ENCODE results near the gene LHX1. TPM values are rescaled to one million over a fixed set of nuclear protein-coding genes. Genes with fewer than 3 reads are reported as not detected.

The LHX1 gene
- total RNA-seq (not detected), polyA plus RNA-seq (under 1 TPM in 3 of 4 donors, not detected in 1; 0.05 to 0.22 (median 0.05) TPM)

DNA sequence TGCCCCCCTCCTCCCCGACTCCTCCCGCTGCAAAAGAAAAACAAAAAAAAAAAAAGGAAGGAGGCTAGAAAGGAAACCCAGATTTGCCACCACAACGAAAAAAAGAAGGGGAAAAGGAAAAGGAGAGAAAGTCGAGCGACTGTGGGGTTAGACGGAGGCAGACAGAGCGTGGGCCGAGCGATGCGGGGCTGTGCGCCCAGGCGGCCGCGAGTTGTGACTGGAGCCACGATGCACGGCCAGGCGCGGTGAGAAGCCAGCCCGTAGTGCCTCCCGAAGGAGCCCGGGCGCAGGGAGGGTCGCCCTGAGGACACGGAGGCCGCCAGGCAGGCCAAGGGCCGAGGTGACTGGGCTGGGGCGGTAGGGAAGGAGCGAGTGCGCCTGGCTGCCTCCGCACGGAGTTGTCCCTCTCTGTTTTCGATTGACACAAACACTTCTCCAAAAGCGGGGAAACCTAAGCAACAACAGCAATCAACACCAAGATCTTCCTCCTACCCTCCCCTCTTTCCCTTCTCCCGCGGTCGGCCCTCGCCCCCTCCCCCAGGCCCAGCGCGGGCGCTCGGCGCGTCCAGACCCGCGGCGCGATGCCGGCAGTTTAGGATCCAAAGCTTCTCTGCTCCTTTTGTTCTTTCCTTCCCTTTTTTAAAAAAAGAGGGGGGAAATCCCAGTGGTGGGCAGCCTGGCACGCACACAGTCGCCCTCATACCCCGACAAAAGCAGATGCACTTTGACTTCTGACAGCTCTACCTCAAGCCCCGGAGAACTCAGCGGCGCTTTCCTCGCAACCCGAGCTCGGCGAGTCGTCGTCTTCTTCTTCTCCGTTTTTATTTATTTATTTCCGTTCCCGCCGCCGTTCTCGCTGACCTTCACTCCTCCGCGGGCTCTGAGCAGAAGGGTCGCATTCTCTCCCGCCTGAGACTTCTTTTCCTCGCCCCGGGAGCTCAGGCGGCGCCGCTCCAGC, at the start of gene LHX1:
TSS of gene LHX1 (plus strand) at position 475 of the 958 bp plus-strand sequence. CDS start 723 bp downstream, outside the sequence.
- no peak within 1 kb of the TSS for H3K27ac ChIP-seq (ENCODE audit: insufficient read depth, low read length, poor library complexity, severe bottlenecking)
- Mint-ChIP-seq H3K9me3 (peaks cover 0 to 5% (median 0%) of the 10 kb centered on the region in 7 donors), H3K27ac (peak within 1 kb of the TSS in 1 of 3 donors; percentile 98), H3K27me3 (peaks cover 95% of the 10 kb centered on the region), H3K36me3 (no peaks in the 10 kb centered on the region), H3K4me3 (peak within 1 kb of the TSS; percentile 76 to 91 (median 84)), H3K4me1 (peaks cover 6 to 88% (median 39%) of the 10 kb centered on the region in 4 donors)
- peaks cover 38% of the 10 kb centered on the region for H3K27me3 ChIP-seq (ENCODE audit: control insufficient read depth, insufficient read depth, low read length)
- peak within 1 kb of the TSS; percentile 50 for H3K4me3 ChIP-seq (ENCODE audit: low read depth, low read length)
- H3K36me3 ChIP-seq (ENCODE audit: control insufficient read depth, insufficient read depth, low read length), result no peaks in the 10 kb centered on the region
- no peak for ATAC-seq (ENCODE audit: low read depth in 2 of 2)
- H3K9me3 ChIP-seq (ENCODE audit: control insufficient read depth in 2 of 2, low read length in 2 of 2), result no peaks in the 10 kb centered on the region
- peak in 1 of 3 donors; percentile 35 for DNase-seq
- H3K4me1 ChIP-seq (ENCODE audit: control insufficient read depth, insufficient read depth, low read length, poor library complexity, severe bottlenecking), result peaks cover 86% of the 10 kb centered on the region

DNA sequence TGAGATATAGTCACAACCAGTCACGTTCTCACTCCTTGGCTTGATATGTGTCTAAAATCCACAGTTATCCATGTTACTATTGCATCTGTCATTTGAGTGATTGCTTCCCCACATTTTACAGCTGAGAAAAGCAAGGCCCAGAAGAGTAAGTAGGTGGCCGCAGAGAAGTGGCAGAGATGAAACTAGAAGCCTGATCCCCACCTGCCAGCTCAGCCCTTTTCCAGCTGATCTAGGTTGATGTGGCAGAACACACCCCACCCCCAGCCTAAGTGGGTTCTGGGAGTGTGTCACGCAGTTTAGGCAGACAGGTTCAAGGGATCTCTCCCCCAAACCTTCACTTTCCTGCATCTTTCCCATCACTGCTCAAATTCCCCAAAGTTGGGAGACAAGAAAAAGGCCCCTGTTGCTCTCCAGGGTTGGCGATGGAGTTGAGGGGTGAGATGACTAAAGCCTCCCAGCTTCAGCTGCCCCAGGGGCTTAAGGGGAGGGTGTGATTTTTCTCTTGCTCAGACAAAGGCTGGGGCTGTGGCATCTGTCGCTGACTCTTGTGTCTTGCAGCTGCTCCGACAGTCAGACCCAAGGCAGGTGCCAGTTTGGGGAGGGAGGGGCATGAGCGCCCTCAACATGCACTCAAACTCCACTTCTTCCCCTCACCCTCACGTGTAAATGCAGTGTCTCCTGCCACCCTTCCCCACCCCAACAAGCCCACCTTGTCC, 48.9 kb upstream of the LHX1 start:
- H3K9me3 Mint-ChIP-seq, result peaks cover 0 to 5% (median 0%) of the 10 kb centered on the region in 7 donors
- Histone ChIP-seq H3K4me1 (ENCODE audit: control insufficient read depth, insufficient read depth, low read length, poor library complexity, severe bottlenecking) (no peaks in the 10 kb centered on the region), H3K36me3 (ENCODE audit: control insufficient read depth, insufficient read depth, low read length) (no peaks in the 10 kb centered on the region), H3K4me3 (ENCODE audit: low read depth, low read length) (no peak overlapping the region), H3K27me3 (ENCODE audit: control insufficient read depth, insufficient read depth, low read length) (no peaks in the 10 kb centered on the region), H3K27ac (ENCODE audit: insufficient read depth, low read length, poor library complexity, severe bottlenecking) (no peak overlapping the region), H3K9me3 (ENCODE audit: control insufficient read depth in 2 of 2, low read length in 2 of 2) (no peaks in the 10 kb centered on the region)
- peaks cover 24% of the 10 kb centered on the region for H3K27me3 Mint-ChIP-seq
- DNase-seq (no peak), ATAC-seq (ENCODE audit: low read depth in 2 of 2) (no peak)
- H3K4me3 Mint-ChIP-seq, result no peak overlapping the region
- no peaks in the 10 kb centered on the region for H3K36me3 Mint-ChIP-seq
- no peaks in the 10 kb centered on the region for H3K4me1 Mint-ChIP-seq
- H3K27ac Mint-ChIP-seq, result no peak overlapping the region

DNA sequence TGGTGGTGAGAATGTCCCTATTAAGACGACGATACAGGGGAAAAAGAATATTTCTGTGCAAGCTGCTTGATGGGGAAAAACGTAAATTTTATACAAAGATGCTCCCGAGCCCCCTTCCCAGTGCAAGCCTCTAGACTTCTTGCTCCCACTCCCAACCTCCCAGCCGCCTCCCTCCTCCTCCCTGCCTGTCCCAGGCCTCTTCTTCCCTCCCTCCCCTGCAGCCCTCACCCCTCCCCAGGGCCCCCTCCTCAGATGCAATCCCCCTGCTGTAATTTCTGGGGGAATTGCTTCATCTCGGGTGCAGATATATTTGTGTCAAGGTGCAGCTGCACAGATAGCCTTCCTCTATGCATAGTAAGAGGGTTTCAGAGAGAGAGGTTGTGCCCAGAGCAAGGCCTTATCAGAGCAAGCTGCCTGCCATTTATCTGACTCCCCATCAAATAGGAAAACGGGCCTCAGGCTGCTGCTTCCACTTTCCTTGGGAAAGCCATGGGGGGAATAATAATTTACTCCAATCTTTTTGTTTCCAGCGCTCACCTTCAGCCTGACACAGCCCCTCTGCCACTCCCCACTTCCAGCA, 47.4 kb upstream of the LHX1 start:
- no peaks in the 10 kb centered on the region for H3K4me1 ChIP-seq (ENCODE audit: control insufficient read depth, insufficient read depth, low read length, poor library complexity, severe bottlenecking)
- no peak overlapping the region for H3K27ac ChIP-seq (ENCODE audit: insufficient read depth, low read length, poor library complexity, severe bottlenecking)
- Mint-ChIP-seq H3K4me3 (no peak overlapping the region), H3K4me1 (no peaks in the 10 kb centered on the region), H3K27ac (peak overlapping the region in 1 of 3 donors; percentile 53), H3K9me3 (peaks cover 0 to 5% (median 0%) of the 10 kb centered on the region in 7 donors), H3K36me3 (no peaks in the 10 kb centered on the region), H3K27me3 (peaks cover 23% of the 10 kb centered on the region)
- no peaks in the 10 kb centered on the region for H3K9me3 ChIP-seq (ENCODE audit: control insufficient read depth in 2 of 2, low read length in 2 of 2)
- no peak for ATAC-seq (ENCODE audit: low read depth in 2 of 2)
- H3K4me3 ChIP-seq (ENCODE audit: low read depth, low read length), result no peak overlapping the region
- H3K27me3 ChIP-seq (ENCODE audit: control insufficient read depth, insufficient read depth, low read length), result no peaks in the 10 kb centered on the region
- DNase-seq, result no peak
- H3K36me3 ChIP-seq (ENCODE audit: control insufficient read depth, insufficient read depth, low read length), result no peaks in the 10 kb centered on the region

DNA sequence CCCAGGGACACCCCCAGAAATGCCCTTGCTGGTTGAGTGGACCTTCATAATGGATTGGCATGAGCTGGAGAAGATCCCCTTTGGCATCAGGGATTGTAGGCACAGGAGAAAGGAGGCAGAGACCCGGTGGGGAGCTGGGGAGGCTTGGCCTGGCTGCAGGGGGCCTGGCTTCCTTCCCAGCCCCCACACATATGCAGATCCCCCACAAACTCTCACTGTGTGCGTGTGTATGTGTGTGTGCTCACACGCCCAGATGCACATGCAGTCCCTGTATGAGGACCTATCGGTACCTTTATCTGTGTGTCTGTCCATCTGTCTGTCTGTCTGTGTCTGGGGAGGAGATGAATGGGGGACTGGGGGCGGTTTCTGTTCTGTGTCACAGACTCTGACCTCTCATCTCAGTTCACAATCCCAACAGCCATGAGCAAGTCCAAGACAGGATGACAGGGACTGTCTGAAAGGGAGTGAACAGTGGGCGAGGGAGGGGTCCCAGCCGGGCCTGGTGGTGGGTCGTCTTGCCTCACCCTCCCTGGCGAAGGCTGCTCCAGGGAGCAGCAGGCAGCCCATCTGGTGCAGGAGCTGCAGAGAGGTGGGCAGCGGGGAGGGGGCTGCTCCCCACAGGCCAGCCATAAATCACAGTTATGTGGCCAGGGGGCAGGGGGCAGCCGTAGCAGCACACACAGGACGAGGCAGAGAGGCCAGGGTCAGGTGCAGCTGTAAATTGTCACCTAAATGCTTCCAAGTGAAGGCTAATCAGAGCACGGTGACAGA, 46.7 kb upstream of the LHX1 start:
- H3K4me3 Mint-ChIP-seq, result no peak overlapping the region
- peaks cover 22% of the 10 kb centered on the region for H3K27me3 Mint-ChIP-seq
- H3K27ac Mint-ChIP-seq, result no peak overlapping the region

DNA sequence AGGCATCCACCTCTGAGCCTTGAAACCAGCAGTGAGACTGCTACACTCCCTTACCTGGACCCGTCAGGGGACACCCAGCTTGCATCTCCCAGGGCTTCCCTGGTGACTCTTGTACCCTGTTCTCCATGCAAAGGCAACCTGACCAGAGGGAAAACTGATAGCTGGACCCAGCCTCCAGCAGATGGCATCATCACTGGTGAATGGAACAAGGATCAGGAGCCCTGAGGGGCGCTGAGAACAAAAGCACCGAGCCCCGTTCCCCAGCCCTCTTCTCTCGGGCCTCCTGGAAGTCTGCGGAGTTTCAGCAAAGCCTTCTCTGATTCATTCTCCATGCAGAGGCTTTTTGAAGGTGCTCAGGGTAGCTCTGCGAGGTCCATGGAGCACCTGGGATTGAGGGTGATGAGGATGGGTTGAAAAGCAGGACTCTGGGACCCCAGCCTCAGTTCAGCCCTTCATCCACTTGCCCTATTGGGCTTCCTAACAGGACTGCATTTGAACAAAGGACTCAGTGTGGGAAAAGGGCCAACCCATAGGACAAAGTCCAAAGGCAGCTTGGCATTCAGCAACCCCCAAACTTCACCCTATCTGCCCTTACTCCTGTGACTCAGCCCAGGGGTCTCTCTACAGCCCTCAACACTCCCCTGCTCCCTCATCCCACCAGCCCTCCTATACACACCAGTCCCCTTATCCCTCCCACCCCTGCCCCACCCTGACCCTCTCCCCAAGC, 45.0 kb upstream of the LHX1 start:
- Histone ChIP-seq H3K36me3 (ENCODE audit: control insufficient read depth, insufficient read depth, low read length) (no peaks in the 10 kb centered on the region), H3K27me3 (ENCODE audit: control insufficient read depth, insufficient read depth, low read length) (peaks cover 2% of the 10 kb centered on the region), H3K9me3 (ENCODE audit: control insufficient read depth in 2 of 2, low read length in 2 of 2) (no peaks in the 10 kb centered on the region), H3K4me3 (ENCODE audit: low read depth, low read length) (no peak overlapping the region), H3K4me1 (ENCODE audit: control insufficient read depth, insufficient read depth, low read length, poor library complexity, severe bottlenecking) (no peaks in the 10 kb centered on the region), H3K27ac (ENCODE audit: insufficient read depth, low read length, poor library complexity, severe bottlenecking) (no peak overlapping the region)
- Mint-ChIP-seq H3K9me3 (peaks cover 0 to 1% (median 0%) of the 10 kb centered on the region in 7 donors), H3K4me1 (peaks cover 0 to 4% (median 0%) of the 10 kb centered on the region in 4 donors), H3K36me3 (no peaks in the 10 kb centered on the region), H3K4me3 (no peak overlapping the region), H3K27me3 (peaks cover 17% of the 10 kb centered on the region), H3K27ac (no peak overlapping the region)
- ATAC-seq (ENCODE audit: low read depth in 2 of 2), result no peak
- DNase-seq, result no peak

More for the DNA sequence above, 46.7 kb upstream of the LHX1 start:
- Mint-ChIP-seq H3K36me3 (no peaks in the 10 kb centered on the region), H3K9me3 (peaks cover 0 to 5% (median 0%) of the 10 kb centered on the region in 7 donors), H3K4me1 (peaks cover 0 to under 1% (median 0%) of the 10 kb centered on the region in 4 donors)
- no peak for ATAC-seq (ENCODE audit: low read depth in 2 of 2)
- Histone ChIP-seq H3K27ac (ENCODE audit: insufficient read depth, low read length, poor library complexity, severe bottlenecking) (no peak overlapping the region), H3K4me3 (ENCODE audit: low read depth, low read length) (no peak overlapping the region), H3K4me1 (ENCODE audit: control insufficient read depth, insufficient read depth, low read length, poor library complexity, severe bottlenecking) (no peaks in the 10 kb centered on the region), H3K36me3 (ENCODE audit: control insufficient read depth, insufficient read depth, low read length) (no peaks in the 10 kb centered on the region), H3K9me3 (ENCODE audit: control insufficient read depth in 2 of 2, low read length in 2 of 2) (no peaks in the 10 kb centered on the region), H3K27me3 (ENCODE audit: control insufficient read depth, insufficient read depth, low read length) (no peaks in the 10 kb centered on the region)
- DNase-seq, result no peak

DNA sequence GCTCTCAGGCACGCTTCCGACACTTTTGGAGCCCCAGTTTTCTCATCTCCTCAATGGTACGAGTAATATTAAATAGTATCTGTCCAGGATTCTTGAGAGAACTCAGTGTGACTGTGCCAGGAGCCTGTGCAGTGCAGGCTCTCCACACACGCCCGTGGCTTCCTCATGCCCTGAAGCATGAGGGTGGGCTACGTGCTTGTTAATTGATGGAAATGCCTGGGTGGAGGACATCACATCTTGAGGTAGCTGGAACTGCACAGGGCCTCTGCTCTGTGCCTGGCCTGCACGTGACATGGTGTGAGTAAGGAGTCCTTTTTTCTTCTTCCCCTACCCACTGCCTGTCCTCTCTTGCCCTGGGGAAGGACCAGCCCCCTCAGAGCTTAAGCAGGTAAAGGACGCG, 43.1 kb upstream of the LHX1 start:
- ATAC-seq (ENCODE audit: low read depth in 2 of 2), result no peak
- Histone ChIP-seq H3K4me3 (ENCODE audit: low read depth, low read length) (no peak overlapping the region), H3K27me3 (ENCODE audit: control insufficient read depth, insufficient read depth, low read length) (peaks cover 2% of the 10 kb centered on the region), H3K36me3 (ENCODE audit: control insufficient read depth, insufficient read depth, low read length) (no peaks in the 10 kb centered on the region), H3K9me3 (ENCODE audit: control insufficient read depth in 2 of 2, low read length in 2 of 2) (no peaks in the 10 kb centered on the region), H3K4me1 (ENCODE audit: control insufficient read depth, insufficient read depth, low read length, poor library complexity, severe bottlenecking) (no peaks in the 10 kb centered on the region), H3K27ac (ENCODE audit: insufficient read depth, low read length, poor library complexity, severe bottlenecking) (no peak overlapping the region)
- H3K9me3 Mint-ChIP-seq, result no peaks in the 10 kb centered on the region
- no peaks in the 10 kb centered on the region for H3K36me3 Mint-ChIP-seq
- peaks cover 0 to 4% (median 0%) of the 10 kb centered on the region in 4 donors for H3K4me1 Mint-ChIP-seq
- no peak for DNase-seq
- peaks cover 14% of the 10 kb centered on the region for H3K27me3 Mint-ChIP-seq
- H3K27ac Mint-ChIP-seq, result no peak overlapping the region
- H3K4me3 Mint-ChIP-seq, result no peak overlapping the region

Data from CD4-positive, CD25-positive, alpha-beta regulatory T cell (primary cell).